ENCODE data around the gene PLA2G2E. TPM values are rescaled to one million over a fixed set of nuclear protein-coding genes. Genes with fewer than 3 reads are reported as not detected.
"Not testable (repeated sequence)": the region's sequence is repeated elsewhere in the genome, so short reads cannot be mapped to it uniquely, and the experiment has no call there.

The PLA2G2E gene
- total RNA-seq, 6 donors from 2014 or later, result not detected

DNA sequence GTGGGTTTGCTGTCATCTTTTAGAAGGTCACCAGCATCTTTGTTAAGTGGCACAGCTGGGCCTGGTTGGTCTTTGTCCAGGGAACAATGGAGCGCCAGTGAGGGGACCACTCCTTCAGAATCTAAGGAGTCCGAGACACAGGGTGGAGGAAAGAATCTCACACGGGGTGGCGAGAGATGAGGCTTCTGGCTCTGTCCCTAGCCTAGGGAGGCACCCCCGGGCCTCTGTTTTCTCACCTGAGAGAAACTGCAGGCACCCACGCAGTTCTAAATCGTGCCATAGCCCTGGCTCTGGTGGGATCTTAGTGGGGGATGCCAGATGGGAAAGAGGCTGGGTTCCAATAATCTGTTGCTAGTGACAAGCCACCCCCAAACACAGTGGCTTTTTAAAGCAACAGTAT is 10.9 kb upstream of the PLA2G2E start:
- Histone ChIP-seq H3K4me3 (no peak overlapping the region), H3K36me3 (no peaks in the 10 kb centered on the region), H3K4me1 (no peaks in the 10 kb centered on the region), H3K27me3 (no peaks in the 10 kb centered on the region), H3K9me3 (peaks cover 3 to 24% (median 16%) of the 10 kb centered on the region in 4 donors), H3K27ac (no peak overlapping the region)
- ATAC-seq (ENCODE audit: low FRiP score in 2 of 2) (no peak), DNase-seq (no peak)
- no peak for TF ChIP-seq POLR2AphosphoS5 (IDR thresholded peaks at IDR 0.05)
- TF ChIP-seq, protein P1, sequence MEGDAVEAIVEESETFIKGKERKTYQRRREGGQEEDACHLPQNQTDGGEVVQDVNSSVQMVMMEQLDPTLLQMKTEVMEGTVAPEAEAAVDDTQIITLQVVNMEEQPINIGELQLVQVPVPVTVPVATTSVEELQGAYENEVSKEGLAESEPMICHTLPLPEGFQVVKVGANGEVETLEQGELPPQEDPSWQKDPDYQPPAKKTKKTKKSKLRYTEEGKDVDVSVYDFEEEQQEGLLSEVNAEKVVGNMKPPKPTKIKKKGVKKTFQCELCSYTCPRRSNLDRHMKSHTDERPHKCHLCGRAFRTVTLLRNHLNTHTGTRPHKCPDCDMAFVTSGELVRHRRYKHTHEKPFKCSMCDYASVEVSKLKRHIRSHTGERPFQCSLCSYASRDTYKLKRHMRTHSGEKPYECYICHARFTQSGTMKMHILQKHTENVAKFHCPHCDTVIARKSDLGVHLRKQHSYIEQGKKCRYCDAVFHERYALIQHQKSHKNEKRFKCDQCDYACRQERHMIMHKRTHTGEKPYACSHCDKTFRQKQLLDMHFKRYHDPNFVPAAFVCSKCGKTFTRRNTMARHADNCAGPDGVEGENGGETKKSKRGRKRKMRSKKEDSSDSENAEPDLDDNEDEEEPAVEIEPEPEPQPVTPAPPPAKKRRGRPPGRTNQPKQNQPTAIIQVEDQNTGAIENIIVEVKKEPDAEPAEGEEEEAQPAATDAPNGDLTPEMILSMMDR (IDR thresholded peaks at IDR 0.05), result no peak
- TF ChIP-seq POLR2A (IDR thresholded peaks at IDR 0.05), result no peak
- no peak for TF ChIP-seq EP300 (IDR thresholded peaks at IDR 0.05)
- 80 to 93% methylated on average over 7 of the region's 7 CpGs for WGBS, 2 donors

- no peak for ATAC-seq (ENCODE audit: low FRiP score in 2 of 2)
- DNase-seq, result no peak
- peaks cover 3 to 24% (median 16%) of the 10 kb centered on the region in 4 donors for H3K9me3 ChIP-seq
- TF ChIP-seq EP300 (IDR thresholded peaks at IDR 0.05) (no peak), POLR2AphosphoS5 (IDR thresholded peaks at IDR 0.05) (no peak), POLR2A (IDR thresholded peaks at IDR 0.05) (no peak)
- TF ChIP-seq, protein P1 (IDR thresholded peaks at IDR 0.05), result no peak
- no peaks in the 10 kb centered on the region for H3K4me1 ChIP-seq
- no peaks in the 10 kb centered on the region for H3K36me3 ChIP-seq
- no peaks in the 10 kb centered on the region for H3K27me3 ChIP-seq
- WGBS, 2 donors, result 0% methylated on average over 1 of the region's 1 CpG
- no peak overlapping the region for H3K4me3 ChIP-seq
- H3K27ac ChIP-seq, result no peak overlapping the region
Measured at GRCh38 chr1:19932866-19933265, 9.4 kb upstream of the PLA2G2E start.

- ATAC-seq (ENCODE audit: low FRiP score in 2 of 2); H3K4me1 ChIP-seq; DNase-seq; H3K27me3 ChIP-seq; H3K4me3 ChIP-seq; H3K27ac ChIP-seq; H3K36me3 ChIP-seq: not testable (repeated sequence)
- WGBS, 2 donors, result 55 to 59% methylated on average over 3 of the region's 3 CpGs
- peaks cover 3 to 14% (median 11%) of the 10 kb centered on the region in 4 donors for H3K9me3 ChIP-seq
Measured at GRCh38 chr1:19927130-19927421, 3.7 kb upstream of the PLA2G2E start.

DNA sequence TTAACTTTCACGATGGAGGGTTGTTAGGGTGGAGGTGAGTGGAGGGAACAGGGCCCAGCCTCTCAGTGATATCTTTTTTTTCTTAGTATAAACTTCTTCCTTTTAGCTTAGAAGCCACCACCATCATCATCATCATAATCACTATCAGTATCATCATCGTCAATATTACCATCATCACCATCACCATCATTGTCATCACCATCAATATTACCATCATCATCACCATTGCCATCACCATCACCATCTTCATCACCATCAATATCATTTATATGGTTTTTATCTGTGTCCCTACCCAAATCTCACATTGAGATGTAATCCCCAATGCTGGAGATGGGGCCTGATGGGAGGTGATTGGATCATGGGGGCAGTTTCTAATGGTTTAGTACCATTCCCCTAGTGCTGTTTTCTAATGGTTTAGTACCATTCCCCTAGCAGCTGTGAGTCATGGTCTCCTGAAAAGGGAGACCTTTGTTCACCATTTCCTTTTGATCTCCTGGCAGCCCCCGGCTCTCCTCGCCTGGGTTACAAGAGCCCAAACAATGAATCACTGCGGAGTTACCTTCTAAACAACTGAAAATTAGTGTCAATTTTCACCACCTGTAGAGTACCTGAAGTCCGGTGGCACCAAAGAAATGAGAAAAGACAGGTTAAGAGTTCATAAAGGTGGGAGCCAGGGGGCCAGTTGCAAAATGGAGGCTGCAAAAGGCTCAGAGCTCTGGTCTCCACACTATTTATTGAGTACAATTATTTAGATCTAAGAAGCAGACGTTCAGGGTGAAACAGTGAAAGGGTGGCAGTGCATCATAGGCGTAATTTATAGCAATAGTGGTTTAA is 3.1 kb upstream of the PLA2G2E start:
- no peak for DNase-seq
- 60 to 68% methylated on average over 8 of the region's 8 CpGs for WGBS, 2 donors
- TF ChIP-seq POLR2A (IDR thresholded peaks at IDR 0.05) (no peak), POLR2AphosphoS5 (IDR thresholded peaks at IDR 0.05) (no peak), EP300 (IDR thresholded peaks at IDR 0.05) (no peak)
- TF ChIP-seq, protein P1 (IDR thresholded peaks at IDR 0.05), result no peak
- Histone ChIP-seq H3K4me3 (no peak overlapping the region), H3K36me3 (no peaks in the 10 kb centered on the region), H3K9me3 (peaks cover 0 to 9% (median 5%) of the 10 kb centered on the region in 4 donors), H3K4me1 (no peaks in the 10 kb centered on the region), H3K27ac (no peak overlapping the region), H3K27me3 (no peaks in the 10 kb centered on the region)
- no peak for ATAC-seq (ENCODE audit: low FRiP score in 2 of 2)

DNA sequence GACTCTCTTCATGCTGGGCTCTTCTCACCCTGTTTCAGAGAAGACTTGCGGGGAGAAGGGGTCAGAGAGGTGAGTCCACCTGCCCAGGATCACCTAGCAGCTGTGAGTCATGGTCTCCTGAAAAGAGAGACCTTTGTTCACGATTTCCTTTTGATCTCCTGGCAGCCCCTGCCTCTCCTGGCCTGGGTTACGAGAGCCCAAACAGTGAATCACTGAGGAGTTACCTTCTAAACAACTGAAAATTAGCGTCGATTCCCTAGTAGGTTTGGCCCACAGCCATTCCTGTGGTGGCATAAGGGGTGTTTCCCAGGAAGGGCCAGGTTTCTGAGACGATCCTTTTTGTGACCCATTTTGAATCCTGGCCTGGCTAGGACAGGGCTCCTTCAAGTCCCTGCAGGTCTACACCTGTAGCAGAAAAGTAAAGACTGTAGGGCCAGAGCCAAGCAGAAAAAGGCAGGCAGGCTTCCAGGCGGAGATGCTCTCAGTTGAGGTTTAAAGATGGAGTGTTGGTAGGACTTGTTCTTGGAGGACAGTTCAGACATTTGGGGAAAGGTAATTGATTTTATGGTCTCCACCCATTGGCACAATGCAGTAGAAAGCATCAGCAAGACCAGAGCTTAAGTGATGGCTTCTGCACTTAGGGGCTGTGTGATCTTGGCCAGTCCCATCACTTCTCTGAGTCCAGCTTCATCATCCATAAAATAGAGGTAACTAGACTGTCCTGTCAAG is 2.1 kb upstream of the PLA2G2E start:
- no peak for DNase-seq
- H3K4me3 ChIP-seq, result no peak overlapping the region
- no peaks in the 10 kb centered on the region for H3K27me3 ChIP-seq
- TF ChIP-seq, protein P1 (IDR thresholded peaks at IDR 0.05), result no peak
- TF ChIP-seq POLR2AphosphoS5 (IDR thresholded peaks at IDR 0.05), result no peak
- no peak for TF ChIP-seq POLR2A (IDR thresholded peaks at IDR 0.05)
- TF ChIP-seq EP300 (IDR thresholded peaks at IDR 0.05), result no peak
- WGBS, 2 donors, result 72 to 76% methylated on average over 7 of the region's 7 CpGs
- no peak overlapping the region for H3K27ac ChIP-seq
- no peaks in the 10 kb centered on the region for H3K36me3 ChIP-seq
- no peaks in the 10 kb centered on the region for H3K9me3 ChIP-seq
- no peaks in the 10 kb centered on the region for H3K4me1 ChIP-seq
- ATAC-seq (ENCODE audit: low FRiP score in 2 of 2), result no peak

Measured in upper lobe of left lung (tissue), 6 donors.